Smooth muscle cell (in vitro differentiated cells): ENCODE measurements around the gene DCAF17. TPM values are rescaled to one million over a fixed set of nuclear protein-coding genes. Genes with fewer than 3 reads are reported as not detected.

Experiments used
- DNase-seq: peaks from one replicate; lab custom pipeline; 2025; ENCODE audit not compliant: unreplicated experiment; lab: John Stamatoyannopoulos, UW
- H2AFZ ChIP-seq: fragments of 200-600 bp; sonication (generic); 2 replicates; pipeline ENCODE4 v1.6.0; 2016; ENCODE audit warnings: antibody characterized with exemption, low read depth, mild to moderate bottlenecking
- H3F3A ChIP-seq: fragments of 200-600 bp; sonication (generic); 2 replicates; pipeline ENCODE4 v1.6.0; 2017; ENCODE audit warnings: antibody characterized with exemption, low read depth
- H3K27ac ChIP-seq: fragments of 200-600 bp; sonication (generic); 2 replicates; pipeline ENCODE4 v1.5.1; 2016; ENCODE audit warnings: low read depth, mild to moderate bottlenecking
- H3K27me3 ChIP-seq: fragments of 200-600 bp; sonication (generic); 2 replicates; pipeline ENCODE4 v1.6.1; 2016; ENCODE audit warnings: low read depth, mild to moderate bottlenecking
- H3K36me3 ChIP-seq: fragments of 200-600 bp; sonication (generic); 2 replicates; pipeline ENCODE4 v1.5.1; 2016; ENCODE audit warnings: low read depth
- H3K4me1 ChIP-seq: fragments of 200-600 bp; sonication (generic); 2 replicates; pipeline ENCODE4 v1.5.1; 2016; ENCODE audit warnings: low read depth
- H3K4me2 ChIP-seq: fragments of 200-600 bp; sonication (generic); 2 replicates; pipeline ENCODE4 v1.6.0; 2016; ENCODE audit warnings: mild to moderate bottlenecking
- H3K4me3 ChIP-seq: fragments of 200-600 bp; sonication (generic); 2 replicates; pipeline ENCODE4 v1.5.1; 2016; ENCODE audit warnings: mild to moderate bottlenecking
- H3K79me2 ChIP-seq: fragments of 200-600 bp; sonication (generic); 2 replicates; pipeline ENCODE4 v1.6.0; 2016; ENCODE audit warnings: low read depth, mild to moderate bottlenecking
- H3K9ac ChIP-seq: fragments of 200-600 bp; sonication (generic); 2 replicates; pipeline ENCODE4 v1.6.0; 2016; ENCODE audit warnings: low read depth
- H3K9me3 ChIP-seq: fragments of 200-600 bp; sonication (generic); replicated peaks from 2 replicates; pipeline ENCODE4 v1.5.1; 2016; ENCODE audit warnings: low read depth
- H4K20me1 ChIP-seq: fragments of 200-600 bp; sonication (generic); 2 replicates; pipeline ENCODE4 v1.6.0; 2016; ENCODE audit warnings: low read depth
- CTCF ChIP-seq: fragments of 200-600 bp; sonication (generic); IDR thresholded peaks from 2 replicates; pipeline ENCODE4 v1.5.1; 2017; ENCODE audit warnings: borderline replicate concordance, mild to moderate bottlenecking, antibody characterized with exemption; ENCODE audit not compliant: insufficient read depth, poor library complexity, severe bottlenecking
- WGBS: methylation state at CpG from one replicate; pipeline ENCODE4 v1.1.7; 2016; ENCODE audit warnings: low lambda C conversion rate; 5-methylcytosine and 5-hydroxymethylcytosine counted together
- polyA plus RNA-seq: library from polyadenylated mRNA; unstranded; fragments of >200 nt; fragmentation: Nextera tagmentation; extraction: Ambion mirVana; gene quantifications from 2 replicates; pipeline ENCODE4 v1.2.1, GENCODE V29; 2016
- total RNA-seq: library from RNA; depleted of rRNA; stranded (reverse); fragments of >200 nt; gene quantifications from 2 replicates; pipeline ENCODE4 v1.2.3, GENCODE V29; 2014

Gene DCAF17
- total and polyA plus RNA-seq, 2 experiments from 2014 or later = 4.3 to 17.2 TPM

GRCh38 chr2:171430516-171431410, 3.3 kb upstream of the DCAF17 start:
- Histone ChIP-seq H3K27ac (peak overlapping the region; percentile 54), H3K4me3 (no peak overlapping the region), H3K27me3 (no peaks in the 10 kb centered on the region), H4K20me1 (no peaks in the 10 kb centered on the region), H3K4me1 (peaks cover 34% of the 10 kb centered on the region), H2AFZ (no peak overlapping the region), H3F3A (peaks cover 5% of the 10 kb centered on the region), H3K9me3 (no peaks in the 10 kb centered on the region), H3K36me3 (no peaks in the 10 kb centered on the region), H3K9ac (no peak overlapping the region), H3K79me2 (peaks cover 74% of the 10 kb centered on the region), H3K4me2 (peak overlapping the region; percentile 17)
- no peak for TF ChIP-seq CTCF
- DNase-seq = no peak
- 79% methylated on average over 7 of the region's 7 CpGs for WGBS

DNA sequence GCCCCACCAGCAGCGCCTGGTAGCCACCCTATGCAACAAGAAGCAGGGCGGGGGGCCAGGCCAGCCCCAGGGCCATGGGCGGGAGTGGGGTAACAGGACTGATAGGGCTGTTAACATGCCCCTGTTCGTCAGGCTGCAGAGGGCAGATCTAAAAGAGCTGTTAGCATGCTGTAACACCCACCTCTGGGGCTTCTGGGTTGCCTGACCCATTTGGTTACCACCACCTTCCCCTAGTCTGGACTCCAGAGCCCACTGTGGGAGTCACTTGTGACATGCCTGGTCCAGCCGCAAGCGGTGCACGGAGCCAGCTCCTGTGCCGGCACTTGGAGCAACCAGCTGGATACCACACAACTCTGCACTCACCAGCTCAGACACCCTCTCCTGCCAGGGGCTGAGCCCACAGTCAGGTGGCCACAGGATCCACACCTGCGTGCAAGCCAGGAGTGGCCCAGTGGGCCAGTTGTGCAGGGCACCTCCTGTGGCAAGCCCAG, 2.3 kb upstream of the DCAF17 start:
- no peak overlapping the region for H3K4me2 ChIP-seq

GRCh38 chr2:171432206-171432968, 1.6 kb upstream of the DCAF17 start:
- peaks cover 33% of the 10 kb centered on the region for H3K4me1 ChIP-seq
- H3K79me2 ChIP-seq = peaks cover 59% of the 10 kb centered on the region
- H2AFZ ChIP-seq = peak overlapping the region; percentile 98
- H3K9ac ChIP-seq = peak overlapping the region; percentile 16
- no peaks in the 10 kb centered on the region for H3K9me3 ChIP-seq
- H3K36me3 ChIP-seq = no peaks in the 10 kb centered on the region
- peak overlapping the region; percentile 92 for H3K4me2 ChIP-seq
- peaks cover 5% of the 10 kb centered on the region for H3F3A ChIP-seq
- no peak for TF ChIP-seq CTCF
- H4K20me1 ChIP-seq = no peaks in the 10 kb centered on the region
- H3K27me3 ChIP-seq = no peaks in the 10 kb centered on the region
- peak overlapping the region; percentile 87 for H3K27ac ChIP-seq
- no peak for DNase-seq
- WGBS = 53% methylated on average over 4 of the region's 4 CpGs
- peak overlapping the region; percentile 72 for H3K4me3 ChIP-seq

More for the DNA sequence above, 2.3 kb upstream of the DCAF17 start:
- no peaks in the 10 kb centered on the region for H4K20me1 ChIP-seq
- H3K4me3 ChIP-seq = no peak overlapping the region
- peak overlapping the region; percentile 87 for H3K27ac ChIP-seq
- H3K9ac ChIP-seq = no peak overlapping the region
- peaks cover 64% of the 10 kb centered on the region for H3K79me2 ChIP-seq
- WGBS = 93% methylated on average over 9 of the region's 9 CpGs
- DNase-seq = no peak
- H3K36me3 ChIP-seq = no peaks in the 10 kb centered on the region
- no peaks in the 10 kb centered on the region for H3K9me3 ChIP-seq
- peaks cover 34% of the 10 kb centered on the region for H3K4me1 ChIP-seq
- no peak for TF ChIP-seq CTCF
- H3K27me3 ChIP-seq = no peaks in the 10 kb centered on the region
- H2AFZ ChIP-seq = no peak overlapping the region
- peaks cover 5% of the 10 kb centered on the region for H3F3A ChIP-seq
